Smooth muscle cell of bladder (primary cell): ENCODE results near the gene NF1. TPM values are rescaled to one million over a fixed set of nuclear protein-coding genes. Genes with fewer than 3 reads are reported as not detected.

ENCODE experiments used
- total RNA-seq: library from RNA; depleted of rRNA; stranded (reverse); fragments of >200 nt; gene quantifications from 2 replicates; pipeline ENCODE4 v1.2.3, GENCODE V29; 2014

Gene NF1, protein sequence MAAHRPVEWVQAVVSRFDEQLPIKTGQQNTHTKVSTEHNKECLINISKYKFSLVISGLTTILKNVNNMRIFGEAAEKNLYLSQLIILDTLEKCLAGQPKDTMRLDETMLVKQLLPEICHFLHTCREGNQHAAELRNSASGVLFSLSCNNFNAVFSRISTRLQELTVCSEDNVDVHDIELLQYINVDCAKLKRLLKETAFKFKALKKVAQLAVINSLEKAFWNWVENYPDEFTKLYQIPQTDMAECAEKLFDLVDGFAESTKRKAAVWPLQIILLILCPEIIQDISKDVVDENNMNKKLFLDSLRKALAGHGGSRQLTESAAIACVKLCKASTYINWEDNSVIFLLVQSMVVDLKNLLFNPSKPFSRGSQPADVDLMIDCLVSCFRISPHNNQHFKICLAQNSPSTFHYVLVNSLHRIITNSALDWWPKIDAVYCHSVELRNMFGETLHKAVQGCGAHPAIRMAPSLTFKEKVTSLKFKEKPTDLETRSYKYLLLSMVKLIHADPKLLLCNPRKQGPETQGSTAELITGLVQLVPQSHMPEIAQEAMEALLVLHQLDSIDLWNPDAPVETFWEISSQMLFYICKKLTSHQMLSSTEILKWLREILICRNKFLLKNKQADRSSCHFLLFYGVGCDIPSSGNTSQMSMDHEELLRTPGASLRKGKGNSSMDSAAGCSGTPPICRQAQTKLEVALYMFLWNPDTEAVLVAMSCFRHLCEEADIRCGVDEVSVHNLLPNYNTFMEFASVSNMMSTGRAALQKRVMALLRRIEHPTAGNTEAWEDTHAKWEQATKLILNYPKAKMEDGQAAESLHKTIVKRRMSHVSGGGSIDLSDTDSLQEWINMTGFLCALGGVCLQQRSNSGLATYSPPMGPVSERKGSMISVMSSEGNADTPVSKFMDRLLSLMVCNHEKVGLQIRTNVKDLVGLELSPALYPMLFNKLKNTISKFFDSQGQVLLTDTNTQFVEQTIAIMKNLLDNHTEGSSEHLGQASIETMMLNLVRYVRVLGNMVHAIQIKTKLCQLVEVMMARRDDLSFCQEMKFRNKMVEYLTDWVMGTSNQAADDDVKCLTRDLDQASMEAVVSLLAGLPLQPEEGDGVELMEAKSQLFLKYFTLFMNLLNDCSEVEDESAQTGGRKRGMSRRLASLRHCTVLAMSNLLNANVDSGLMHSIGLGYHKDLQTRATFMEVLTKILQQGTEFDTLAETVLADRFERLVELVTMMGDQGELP (N-terminal part only)
- total RNA-seq: 42.8 and 46.8 TPM in 2 replicates

DNA sequence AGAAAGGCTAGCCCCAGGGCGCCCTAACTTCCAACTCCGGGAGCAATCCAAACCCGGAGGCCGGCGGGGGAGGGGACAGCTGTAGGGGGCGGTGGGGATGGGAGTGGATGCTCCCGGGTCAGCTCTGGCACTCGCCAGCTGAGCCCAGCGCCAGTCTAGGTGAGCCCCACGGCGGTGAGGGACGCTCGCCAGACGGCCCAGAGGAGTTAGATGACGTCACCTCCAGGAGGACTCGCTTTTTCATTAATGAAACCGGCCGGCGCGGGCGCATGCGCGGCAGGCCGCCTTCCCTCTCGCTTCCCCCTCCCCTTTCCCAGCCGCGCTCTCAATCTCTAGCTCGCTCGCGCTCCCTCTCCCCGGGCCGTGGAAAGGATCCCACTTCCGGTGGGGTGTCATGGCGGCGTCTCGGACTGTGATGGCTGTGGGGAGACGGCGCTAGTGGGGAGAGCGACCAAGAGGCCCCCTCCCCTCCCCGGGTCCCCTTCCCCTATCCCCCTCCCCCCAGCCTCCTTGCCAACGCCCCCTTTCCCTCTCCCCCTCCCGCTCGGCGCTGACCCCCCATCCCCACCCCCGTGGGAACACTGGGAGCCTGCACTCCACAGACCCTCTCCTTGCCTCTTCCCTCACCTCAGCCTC lies at the start of gene NF1:
Gene NF1 (plus strand): TSS at position 378 of the 636 bp plus-strand sequence. CDS start 333 bp downstream, outside the sequence.

GRCh38 chr17:31297090-31297489 lies 202.3 kb downstream of the NF1 start, which contains the start of gene OMG:
Gene OMG (minus strand): TSS chr17:31297239. CDS start chr17:31296331, 908 bp downstream.

DNA sequence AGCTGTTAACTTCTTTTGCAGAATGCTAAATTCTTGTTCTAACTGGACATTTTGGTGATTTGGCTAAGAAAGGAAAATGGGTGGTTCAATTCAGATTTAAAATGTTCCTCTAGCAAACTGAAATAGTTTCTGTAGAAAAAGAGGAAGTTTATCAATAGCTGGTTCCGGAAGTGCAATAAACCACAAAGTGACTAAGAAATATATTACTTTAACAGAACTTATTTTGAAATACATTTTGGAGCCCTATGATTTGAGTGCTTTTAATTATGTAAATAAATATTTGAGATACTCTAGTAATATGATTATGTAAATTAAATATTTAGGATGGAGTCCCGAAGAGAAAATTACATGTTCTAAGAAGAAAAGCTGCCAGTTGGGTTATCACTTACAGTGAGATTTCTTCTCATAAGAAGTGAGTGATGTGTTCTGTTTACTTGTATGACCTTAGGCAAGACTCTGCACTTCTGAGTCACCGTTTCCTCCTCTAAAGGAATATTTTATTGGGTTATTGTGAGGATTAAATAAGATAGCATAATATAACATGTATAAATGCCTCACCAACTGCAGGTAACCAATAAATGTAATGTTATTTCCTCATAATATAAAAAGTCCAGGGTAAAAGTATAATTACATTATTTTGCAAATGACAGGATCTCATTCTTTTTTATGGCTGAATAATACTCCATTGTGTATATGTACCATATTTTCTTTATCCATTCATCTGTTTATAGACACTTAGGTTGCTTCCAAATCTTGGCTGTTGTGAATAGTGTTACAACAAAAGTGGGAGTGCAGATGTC lies 219.4 kb downstream of the NF1 start, which contains the start of gene EVI2B:
Gene EVI2B (minus strand): TSS at position 73 of the 800 bp plus-strand sequence. CDS start 8,445 bp downstream, outside the sequence.

GRCh38 chr17:31321481-31321880 lies 226.7 kb downstream of the NF1 start, which contains the start of gene EVI2A:
Gene EVI2A (minus strand): TSS chr17:31321622. CDS start chr17:31319013, 2,609 bp downstream.

GRCh38 chr17:31391496-31391949 lies 296.7 kb downstream of the NF1 start, which contains the start of gene RAB11FIP4:
Gene RAB11FIP4 (plus strand): TSS chr17:31391675. CDS start chr17:31391853, 178 bp downstream.

Other genes with a start within 250 kb of the NF1 start
- 6.8 and 10.2 TPM in 2 replicates for gene TEFM, start 188.7 kb upstream of the NF1 start, total RNA-seq
- 0.57 and 0.83 TPM in 2 replicates for gene ADAP2, start 173.0 kb upstream of the NF1 start, total RNA-seq
- gene RNF135, start 123.9 kb upstream of the NF1 start, total RNA-seq: 9.7 and 11.3 TPM in 2 replicates
- 2.0 and 6.0 TPM in 2 replicates for gene OMG, start 202.3 kb downstream of the NF1 start, total RNA-seq
- gene EVI2B, start 219.1 kb downstream of the NF1 start, total RNA-seq: 0.09 TPM in 1 of 2 replicates, not detected in the other
- gene EVI2A, start 226.6 kb downstream of the NF1 start, total RNA-seq: 1.00 and 3.6 TPM in 2 replicates